ENCODE measurements around the gene PCDH12. TPM values are rescaled to one million over a fixed set of nuclear protein-coding genes. Genes with fewer than 3 reads are reported as not detected.
A peak's percentile ranks its signal among the peaks of the same experiment; 100 is the strongest.

PCDH12 gene
- total and polyA plus RNA-seq, 10 of the 15 experiments (the other 5 are each of a cell fraction or from before 2014, with no cell fraction given), result 0.01 to 0.14 (median 0.06) TPM; not detected in 4

DNA sequence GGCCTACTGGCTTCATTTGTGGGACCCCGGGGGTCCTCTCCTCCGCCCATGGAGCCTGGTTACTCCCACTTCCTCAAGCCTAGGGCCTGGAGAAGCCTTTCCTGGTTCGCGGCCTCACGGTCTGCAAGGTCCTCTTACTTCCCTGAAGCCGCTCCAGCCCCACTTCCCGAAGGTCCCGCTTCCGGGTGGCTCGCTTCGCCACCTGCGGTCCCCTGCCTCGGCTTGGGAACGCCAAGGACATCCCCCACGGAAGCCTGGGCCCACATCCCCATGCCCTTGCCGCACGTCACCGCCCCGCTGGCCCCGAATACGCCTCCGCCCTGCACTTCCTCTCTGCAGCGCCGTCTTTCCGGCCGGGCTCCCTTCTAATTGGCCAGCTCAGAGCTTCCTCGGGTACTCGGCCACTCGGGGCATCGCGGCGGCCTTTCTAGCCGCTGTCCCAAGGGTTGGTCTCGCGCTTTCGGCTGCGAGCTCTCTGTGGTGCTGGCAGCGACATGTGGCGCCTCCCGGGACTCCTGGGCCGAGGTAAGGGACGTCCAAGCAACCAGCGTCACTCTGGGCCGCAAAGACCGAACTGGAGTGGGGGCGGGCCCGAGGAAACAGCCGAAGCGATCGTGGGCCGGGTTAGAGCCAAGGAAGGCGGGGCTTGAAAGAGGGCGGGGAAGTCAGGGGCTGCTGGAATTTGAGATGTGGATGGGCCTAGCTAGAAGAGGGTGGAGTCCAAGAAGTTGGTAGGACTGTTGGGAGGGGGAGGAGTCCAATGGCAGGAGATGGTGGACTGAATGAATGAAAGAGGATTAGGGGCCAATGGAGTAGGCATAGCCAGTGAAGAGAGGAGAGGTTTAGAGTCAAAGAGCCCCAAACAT lies 34.3 kb downstream of the PCDH12 start, which contains the start of gene DELE1 (continued):
- TF ChIP-seq CHD1 (IDR thresholded peaks at IDR 0.05; ENCODE audit: low read depth, low read length) (0 out of 2 replicates have a peak, but pooled peaks have one; percentile 23), HDGF (IDR thresholded peaks at IDR 0.05) (peak; percentile 96), NRF1 (conservative IDR thresholded peaks at IDR 0.05; ENCODE audit: low read depth, low read length) (no peak), SREBF2 (IDR thresholded peaks at IDR 0.05; ENCODE audit: low read length) (no peak), PAX8 (IDR thresholded peaks at IDR 0.05) (no peak), RB1 (IDR thresholded peaks at IDR 0.05; ENCODE audit: borderline replicate concordance) (peak; percentile 31; the same call in 1 of the 2 replicates), FOXK2 (IDR thresholded peaks at IDR 0.05) (no peak), SIN3A (IDR thresholded peaks at IDR 0.05; ENCODE audit: low read depth, low read length) (peak; percentile 50), HDAC6 (IDR thresholded peaks at IDR 0.05; ENCODE audit: unreplicated experiment) (no peak), ATF7 (IDR thresholded peaks at IDR 0.05; ENCODE audit: low read depth) (peak; percentile 52; the same call in 1 of the 2 replicates), KAT2A (conservative IDR thresholded peaks at IDR 0.05; ENCODE audit: control insufficient read depth, low read depth, low read length) (no peak), RUNX3 (IDR thresholded peaks at IDR 0.05; ENCODE audit: low read length) (peak; percentile 36; the same call in 1 of the 2 replicates), DPF2 (IDR thresholded peaks at IDR 0.05) (peak; percentile 87; the same call in 1 of the 2 replicates), CREB1 (IDR thresholded peaks at IDR 0.05; ENCODE audit: low read depth) (peak; percentile 82), MEF2A (IDR thresholded peaks at IDR 0.05; ENCODE audit: insufficient read depth, low read depth, low read length) (no peak), SREBF1 (IDR thresholded peaks at IDR 0.05; ENCODE audit: low read length) (no peak), CREM (IDR thresholded peaks at IDR 0.05; ENCODE audit: low read depth) (peak; percentile 73), SMC3 (IDR thresholded peaks at IDR 0.05; ENCODE audit: borderline replicate concordance, low read length) (no peak), TCF7 (IDR thresholded peaks at IDR 0.05; ENCODE audit: borderline replicate concordance) (no peak), BCL11A (IDR thresholded peaks at IDR 0.05; ENCODE audit: low read depth, low read length) (no peak), SUPT20H (IDR thresholded peaks at IDR 0.05; ENCODE audit: borderline replicate concordance, control insufficient read depth, low read depth, low read length) (no peak)
- TF ChIP-seq, protein P1, sequence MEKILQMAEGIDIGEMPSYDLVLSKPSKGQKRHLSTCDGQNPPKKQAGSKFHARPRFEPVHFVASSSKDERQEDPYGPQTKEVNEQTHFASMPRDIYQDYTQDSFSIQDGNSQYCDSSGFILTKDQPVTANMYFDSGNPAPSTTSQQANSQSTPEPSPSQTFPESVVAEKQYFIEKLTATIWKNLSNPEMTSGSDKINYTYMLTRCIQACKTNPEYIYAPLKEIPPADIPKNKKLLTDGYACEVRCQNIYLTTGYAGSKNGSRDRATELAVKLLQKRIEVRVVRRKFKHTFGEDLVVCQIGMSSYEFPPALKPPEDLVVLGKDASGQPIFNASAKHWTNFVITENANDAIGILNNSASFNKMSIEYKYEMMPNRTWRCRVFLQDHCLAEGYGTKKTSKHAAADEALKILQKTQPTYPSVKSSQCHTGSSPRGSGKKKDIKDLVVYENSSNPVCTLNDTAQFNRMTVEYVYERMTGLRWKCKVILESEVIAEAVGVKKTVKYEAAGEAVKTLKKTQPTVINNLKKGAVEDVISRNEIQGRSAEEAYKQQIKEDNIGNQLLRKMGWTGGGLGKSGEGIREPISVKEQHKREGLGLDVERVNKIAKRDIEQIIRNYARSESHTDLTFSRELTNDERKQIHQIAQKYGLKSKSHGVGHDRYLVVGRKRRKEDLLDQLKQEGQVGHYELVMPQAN (conservative IDR thresholded peaks at IDR 0.05), result no peak; the same call in 1 of the 2 replicates
- TF ChIP-seq, protein P2, sequence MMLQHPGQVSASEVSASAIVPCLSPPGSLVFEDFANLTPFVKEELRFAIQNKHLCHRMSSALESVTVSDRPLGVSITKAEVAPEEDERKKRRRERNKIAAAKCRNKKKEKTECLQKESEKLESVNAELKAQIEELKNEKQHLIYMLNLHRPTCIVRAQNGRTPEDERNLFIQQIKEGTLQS (IDR thresholded peaks at IDR 0.05; ENCODE audit: borderline replicate concordance, extremely low read depth, low read depth, low read length), result no peak
- TF ChIP-seq, protein P3, sequence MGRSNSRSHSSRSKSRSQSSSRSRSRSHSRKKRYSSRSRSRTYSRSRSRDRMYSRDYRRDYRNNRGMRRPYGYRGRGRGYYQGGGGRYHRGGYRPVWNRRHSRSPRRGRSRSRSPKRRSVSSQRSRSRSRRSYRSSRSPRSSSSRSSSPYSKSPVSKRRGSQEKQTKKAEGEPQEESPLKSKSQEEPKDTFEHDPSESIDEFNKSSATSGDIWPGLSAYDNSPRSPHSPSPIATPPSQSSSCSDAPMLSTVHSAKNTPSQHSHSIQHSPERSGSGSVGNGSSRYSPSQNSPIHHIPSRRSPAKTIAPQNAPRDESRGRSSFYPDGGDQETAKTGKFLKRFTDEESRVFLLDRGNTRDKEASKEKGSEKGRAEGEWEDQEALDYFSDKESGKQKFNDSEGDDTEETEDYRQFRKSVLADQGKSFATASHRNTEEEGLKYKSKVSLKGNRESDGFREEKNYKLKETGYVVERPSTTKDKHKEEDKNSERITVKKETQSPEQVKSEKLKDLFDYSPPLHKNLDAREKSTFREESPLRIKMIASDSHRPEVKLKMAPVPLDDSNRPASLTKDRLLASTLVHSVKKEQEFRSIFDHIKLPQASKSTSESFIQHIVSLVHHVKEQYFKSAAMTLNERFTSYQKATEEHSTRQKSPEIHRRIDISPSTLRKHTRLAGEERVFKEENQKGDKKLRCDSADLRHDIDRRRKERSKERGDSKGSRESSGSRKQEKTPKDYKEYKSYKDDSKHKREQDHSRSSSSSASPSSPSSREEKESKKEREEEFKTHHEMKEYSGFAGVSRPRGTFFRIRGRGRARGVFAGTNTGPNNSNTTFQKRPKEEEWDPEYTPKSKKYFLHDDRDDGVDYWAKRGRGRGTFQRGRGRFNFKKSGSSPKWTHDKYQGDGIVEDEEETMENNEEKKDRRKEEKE (IDR thresholded peaks at IDR 0.05), result no peak
